GM23338 (cell line): ENCODE results near the gene MLST8.

Source experiments
- CREB1 ChIP-seq: fragments of 250-450 bp; sonication (Bioruptor Pico); IDR thresholded peaks from 2 replicates; pipeline ENCODE4 v1.5.0; 2020; ENCODE audit warnings: low read depth, mild to moderate bottlenecking, moderate library complexity
- CTCF ChIP-seq, 2 experiments: fragments of 200-600 bp in 1 of 2; sonication (generic) in 1 of 2; conservative IDR thresholded peaks; 2 replicates each; pipeline versions ENCODE4 v1.5.1 to v1.6.1; 2016 to 2017; ENCODE audit warnings: antibody characterized with exemption in 2 of 2, low read depth in 2 of 2, mild to moderate bottlenecking in 2 of 2, moderate library complexity in 1 of 2
- EZH2 ChIP-seq: fragments of 200-600 bp; sonication (generic); IDR thresholded peaks from one replicate; pipeline ENCODE4 v1.8.0; 2017; ENCODE audit warnings: antibody characterized with exemption, mild to moderate bottlenecking, low read depth; ENCODE audit not compliant: unreplicated experiment
- EZH2phosphoT487 ChIP-seq: fragments of 200-600 bp; sonication (generic); IDR thresholded peaks from one replicate; pipeline ENCODE4 v1.8.1; 2018; ENCODE audit warnings: antibody characterized with exemption; ENCODE audit not compliant: unreplicated experiment
- JUNB ChIP-seq: IDR thresholded peaks from one replicate; pipeline ENCODE4 v1.6.1; 2016; ENCODE audit warnings: antibody characterized with exemption; ENCODE audit not compliant: unreplicated experiment
- NANOG ChIP-seq: IDR thresholded peaks from 2 replicates; pipeline ENCODE4 v1.6.1; 2016; ENCODE audit warnings: antibody characterized with exemption, borderline replicate concordance
- POLR2AphosphoS5 ChIP-seq: IDR thresholded peaks from 2 replicates; pipeline ENCODE4 v1.6.1; 2016; ENCODE audit warnings: antibody characterized with exemption, low read depth
- REST ChIP-seq: IDR thresholded peaks from one replicate; pipeline ENCODE4 v1.6.1; 2018; ENCODE audit warnings: antibody characterized with exemption; ENCODE audit not compliant: unreplicated experiment
- STAT1 ChIP-seq: IDR thresholded peaks from one replicate; pipeline ENCODE4 v1.6.1; 2016; ENCODE audit warnings: antibody characterized with exemption; ENCODE audit not compliant: unreplicated experiment
- ZNF114 ChIP-seq: fragments of 250-450 bp; sonication (Bioruptor Pico); IDR thresholded peaks from 2 replicates; pipeline ENCODE4 v1.5.0; 2020; ENCODE audit warnings: mild to moderate bottlenecking, moderate library complexity
- ZNF331 ChIP-seq: fragments of 250-450 bp; sonication (Bioruptor Pico); IDR thresholded peaks from 2 replicates; pipeline ENCODE4 v1.5.0; 2020; ENCODE audit warnings: low read depth, mild to moderate bottlenecking, moderate library complexity
- TF ChIP-seq, protein P1 (sequence below): IDR thresholded peaks from 2 replicates; pipeline ENCODE4 v1.6.1; 2016; ENCODE audit warnings: antibody characterized with exemption
- TF ChIP-seq, protein P2 (sequence below): fragments of 250-450 bp; sonication (Bioruptor Pico); IDR thresholded peaks from 2 replicates; pipeline ENCODE4 v1.5.0; 2020; ENCODE audit warnings: mild to moderate bottlenecking, moderate library complexity

DNA sequence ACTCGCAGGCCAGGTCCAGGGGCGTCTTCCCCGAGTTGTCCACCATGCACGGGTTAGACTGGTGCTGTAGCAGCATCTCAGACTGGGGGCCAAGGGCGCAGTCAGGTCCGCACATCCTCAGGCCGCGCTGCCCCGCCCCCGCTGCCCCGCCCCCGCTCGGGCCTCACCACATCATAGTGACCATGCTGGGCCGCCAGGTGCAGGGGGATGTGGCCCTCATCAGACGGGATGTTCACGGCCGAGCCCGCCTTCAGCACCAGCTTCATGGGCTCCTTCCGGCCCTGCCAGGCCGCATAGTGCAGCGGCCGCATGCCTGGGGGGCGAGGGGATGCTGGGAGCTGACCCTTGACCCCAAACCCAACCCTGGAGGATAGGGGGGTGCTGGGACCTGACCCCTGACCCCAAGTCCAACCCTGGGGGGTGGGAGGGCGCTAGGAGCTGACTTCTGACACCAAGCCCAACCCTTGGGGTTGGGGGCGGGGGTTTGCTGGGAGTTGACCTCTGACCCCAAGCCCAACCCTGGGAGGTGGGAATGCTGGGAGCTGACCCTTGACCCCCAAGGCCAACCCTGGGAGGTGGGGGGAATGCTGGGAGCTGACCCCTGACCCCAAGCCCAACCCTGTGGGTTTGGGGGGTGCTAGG is 15.9 kb upstream of the MLST8 start:
- no peak for TF ChIP-seq POLR2AphosphoS5
- TF ChIP-seq CTCF (conservative IDR thresholded peaks at IDR 0.05; ENCODE audit: low read depth in 2 of 2): no peak
- TF ChIP-seq REST: no peak
- no peak for TF ChIP-seq EZH2phosphoT487
- no peak for TF ChIP-seq EZH2
- TF ChIP-seq, protein P1, sequence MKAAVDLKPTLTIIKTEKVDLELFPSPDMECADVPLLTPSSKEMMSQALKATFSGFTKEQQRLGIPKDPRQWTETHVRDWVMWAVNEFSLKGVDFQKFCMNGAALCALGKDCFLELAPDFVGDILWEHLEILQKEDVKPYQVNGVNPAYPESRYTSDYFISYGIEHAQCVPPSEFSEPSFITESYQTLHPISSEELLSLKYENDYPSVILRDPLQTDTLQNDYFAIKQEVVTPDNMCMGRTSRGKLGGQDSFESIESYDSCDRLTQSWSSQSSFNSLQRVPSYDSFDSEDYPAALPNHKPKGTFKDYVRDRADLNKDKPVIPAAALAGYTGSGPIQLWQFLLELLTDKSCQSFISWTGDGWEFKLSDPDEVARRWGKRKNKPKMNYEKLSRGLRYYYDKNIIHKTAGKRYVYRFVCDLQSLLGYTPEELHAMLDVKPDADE: no peak
- TF ChIP-seq JUNB: no peak
- no peak for TF ChIP-seq CREB1
- TF ChIP-seq ZNF114: no peak
- TF ChIP-seq, protein P2, sequence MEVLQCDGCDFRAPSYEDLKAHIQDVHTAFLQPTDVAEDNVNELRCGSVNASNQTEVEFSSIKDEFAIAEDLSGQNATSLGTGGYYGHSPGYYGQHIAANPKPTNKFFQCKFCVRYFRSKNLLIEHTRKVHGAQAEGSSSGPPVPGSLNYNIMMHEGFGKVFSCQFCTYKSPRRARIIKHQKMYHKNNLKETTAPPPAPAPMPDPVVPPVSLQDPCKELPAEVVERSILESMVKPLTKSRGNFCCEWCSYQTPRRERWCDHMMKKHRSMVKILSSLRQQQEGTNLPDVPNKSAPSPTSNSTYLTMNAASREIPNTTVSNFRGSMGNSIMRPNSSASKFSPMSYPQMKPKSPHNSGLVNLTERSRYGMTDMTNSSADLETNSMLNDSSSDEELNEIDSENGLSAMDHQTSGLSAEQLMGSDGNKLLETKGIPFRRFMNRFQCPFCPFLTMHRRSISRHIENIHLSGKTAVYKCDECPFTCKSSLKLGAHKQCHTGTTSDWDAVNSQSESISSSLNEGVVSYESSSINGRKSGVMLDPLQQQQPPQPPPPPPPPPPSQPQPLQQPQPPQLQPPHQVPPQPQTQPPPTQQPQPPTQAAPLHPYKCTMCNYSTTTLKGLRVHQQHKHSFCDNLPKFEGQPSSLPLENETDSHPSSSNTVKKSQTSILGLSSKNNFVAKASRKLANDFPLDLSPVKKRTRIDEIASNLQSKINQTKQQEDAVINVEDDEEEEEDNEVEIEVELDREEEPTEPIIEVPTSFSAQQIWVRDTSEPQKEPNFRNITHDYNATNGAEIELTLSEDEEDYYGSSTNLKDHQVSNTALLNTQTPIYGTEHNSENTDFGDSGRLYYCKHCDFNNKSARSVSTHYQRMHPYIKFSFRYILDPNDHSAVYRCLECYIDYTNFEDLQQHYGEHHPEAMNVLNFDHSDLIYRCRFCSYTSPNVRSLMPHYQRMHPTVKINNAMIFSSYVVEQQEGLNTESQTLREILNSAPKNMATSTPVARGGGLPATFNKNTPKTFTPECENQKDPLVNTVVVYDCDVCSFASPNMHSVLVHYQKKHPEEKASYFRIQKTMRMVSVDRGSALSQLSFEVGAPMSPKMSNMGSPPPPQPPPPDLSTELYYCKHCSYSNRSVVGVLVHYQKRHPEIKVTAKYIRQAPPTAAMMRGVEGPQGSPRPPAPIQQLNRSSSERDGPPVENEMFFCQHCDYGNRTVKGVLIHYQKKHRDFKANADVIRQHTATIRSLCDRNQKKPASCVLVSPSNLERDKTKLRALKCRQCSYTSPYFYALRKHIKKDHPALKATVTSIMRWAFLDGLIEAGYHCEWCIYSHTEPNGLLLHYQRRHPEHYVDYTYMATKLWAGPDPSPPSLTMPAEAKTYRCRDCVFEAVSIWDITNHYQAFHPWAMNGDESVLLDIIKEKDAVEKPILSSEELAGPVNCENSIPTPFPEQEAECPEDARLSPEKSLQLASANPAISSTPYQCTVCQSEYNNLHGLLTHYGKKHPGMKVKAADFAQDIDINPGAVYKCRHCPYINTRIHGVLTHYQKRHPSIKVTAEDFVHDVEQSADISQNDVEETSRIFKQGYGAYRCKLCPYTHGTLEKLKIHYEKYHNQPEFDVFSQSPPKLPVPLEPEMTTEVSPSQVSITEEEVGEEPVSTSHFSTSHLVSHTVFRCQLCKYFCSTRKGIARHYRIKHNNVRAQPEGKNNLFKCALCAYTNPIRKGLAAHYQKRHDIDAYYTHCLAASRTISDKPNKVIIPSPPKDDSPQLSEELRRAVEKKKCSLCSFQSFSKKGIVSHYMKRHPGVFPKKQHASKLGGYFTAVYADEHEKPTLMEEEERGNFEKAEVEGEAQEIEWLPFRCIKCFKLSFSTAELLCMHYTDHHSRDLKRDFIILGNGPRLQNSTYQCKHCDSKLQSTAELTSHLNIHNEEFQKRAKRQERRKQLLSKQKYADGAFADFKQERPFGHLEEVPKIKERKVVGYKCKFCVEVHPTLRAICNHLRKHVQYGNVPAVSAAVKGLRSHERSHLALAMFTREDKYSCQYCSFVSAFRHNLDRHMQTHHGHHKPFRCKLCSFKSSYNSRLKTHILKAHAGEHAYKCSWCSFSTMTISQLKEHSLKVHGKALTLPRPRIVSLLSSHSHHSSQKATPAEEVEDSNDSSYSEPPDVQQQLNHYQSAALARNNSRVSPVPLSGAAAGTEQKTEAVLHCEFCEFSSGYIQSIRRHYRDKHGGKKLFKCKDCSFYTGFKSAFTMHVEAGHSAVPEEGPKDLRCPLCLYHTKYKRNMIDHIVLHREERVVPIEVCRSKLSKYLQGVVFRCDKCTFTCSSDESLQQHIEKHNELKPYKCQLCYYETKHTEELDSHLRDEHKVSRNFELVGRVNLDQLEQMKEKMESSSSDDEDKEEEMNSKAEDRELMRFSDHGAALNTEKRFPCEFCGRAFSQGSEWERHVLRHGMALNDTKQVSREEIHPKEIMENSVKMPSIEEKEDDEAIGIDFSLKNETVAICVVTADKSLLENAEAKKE (CRISPR knock-in tag): no peak
- TF ChIP-seq STAT1: no peak
- TF ChIP-seq ZNF331 (CRISPR knock-in tag): no peak
- TF ChIP-seq NANOG: no peak
